Stimulated activated CD4-positive, alpha-beta T cell treated with anti-CD3 and anti-CD28 coated beads, Interleukin-4, amount 100 ng/mL, for 1 hour (primary cell): ENCODE measurements around the gene CC2D1A.
"Not testable (repeated sequence)": the region's sequence is repeated elsewhere in the genome, so short reads cannot be mapped to it uniquely, and the experiment has no call there.

Experiments used
- DNase-seq: peaks from one replicate; pipeline ENCODE4 v3.0.0-alpha.2; 2020

The CC2D1A gene

DNA sequence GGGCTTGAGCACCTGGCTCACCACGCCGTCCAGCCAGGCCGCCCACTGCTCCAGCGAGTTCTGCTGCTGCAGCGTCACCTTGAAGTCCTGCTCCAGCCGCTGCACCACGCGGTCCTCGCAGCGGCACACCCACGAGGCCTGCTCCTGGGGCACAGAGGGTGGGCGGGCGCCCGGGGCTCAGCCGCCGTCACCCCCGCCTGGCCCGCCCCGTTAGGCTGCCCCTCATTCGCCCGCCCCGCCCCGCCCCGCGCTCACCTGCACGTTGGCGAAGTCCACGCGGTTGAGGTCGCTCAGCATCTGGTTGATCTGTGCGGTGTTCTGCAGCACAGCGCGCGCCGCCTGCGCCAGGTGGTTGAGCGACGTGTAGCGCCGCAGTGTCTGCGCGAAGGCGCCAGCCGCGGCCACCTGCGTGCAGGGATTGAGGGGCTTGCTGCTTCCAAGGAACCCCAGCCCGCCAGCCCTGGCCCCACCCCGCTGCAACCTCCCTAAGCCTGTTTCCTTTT lies 57.7 kb downstream of the CC2D1A start:
- no peak for DNase-seq

DNA sequence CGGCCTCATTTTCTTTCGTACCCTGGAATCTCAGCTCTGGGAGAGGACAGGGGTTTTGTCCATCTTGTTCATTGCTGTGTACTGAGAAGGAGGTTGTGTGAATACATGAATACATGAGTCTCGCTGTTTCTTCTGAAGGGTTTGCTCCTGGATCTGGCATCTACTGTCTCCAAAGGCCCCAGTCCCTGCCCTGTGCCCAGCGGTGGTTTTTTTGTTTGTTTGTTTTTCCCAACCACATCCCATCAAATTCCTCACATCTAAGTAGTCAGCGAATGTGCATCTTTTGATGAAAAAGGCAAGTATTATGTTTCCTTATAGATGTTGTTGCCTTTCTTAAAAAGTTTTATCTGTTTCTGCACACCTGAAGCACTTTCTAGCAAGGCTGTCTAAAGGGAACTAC lies 58.8 kb downstream of the CC2D1A start:
- no peak for DNase-seq

DNA sequence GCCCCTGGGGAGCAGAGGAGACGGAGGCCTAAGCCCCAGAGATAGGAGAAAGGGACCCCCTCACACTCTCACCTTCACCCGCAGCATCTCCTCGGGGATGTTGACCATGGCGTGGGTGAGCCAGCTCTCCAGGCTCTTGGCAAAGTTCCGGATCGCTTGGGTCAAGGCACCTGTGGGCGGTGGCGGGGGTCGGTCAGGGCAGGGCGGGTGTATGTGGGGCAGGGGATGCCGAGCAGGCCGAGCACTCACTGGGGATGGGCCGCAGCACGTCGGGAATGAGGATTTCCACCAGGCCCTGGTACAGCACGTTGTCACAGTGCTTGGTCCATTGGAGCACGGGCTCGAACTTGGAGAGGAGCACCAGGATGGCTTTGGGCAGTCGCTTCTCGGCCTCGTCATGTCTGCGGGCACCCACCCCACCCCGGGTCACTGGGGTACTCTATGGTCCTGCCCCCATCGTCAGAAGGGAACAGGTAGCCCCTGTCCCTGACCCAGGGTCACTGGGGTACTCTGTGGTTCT lies 59.4 kb downstream of the CC2D1A start:
- no peak for DNase-seq

DNA sequence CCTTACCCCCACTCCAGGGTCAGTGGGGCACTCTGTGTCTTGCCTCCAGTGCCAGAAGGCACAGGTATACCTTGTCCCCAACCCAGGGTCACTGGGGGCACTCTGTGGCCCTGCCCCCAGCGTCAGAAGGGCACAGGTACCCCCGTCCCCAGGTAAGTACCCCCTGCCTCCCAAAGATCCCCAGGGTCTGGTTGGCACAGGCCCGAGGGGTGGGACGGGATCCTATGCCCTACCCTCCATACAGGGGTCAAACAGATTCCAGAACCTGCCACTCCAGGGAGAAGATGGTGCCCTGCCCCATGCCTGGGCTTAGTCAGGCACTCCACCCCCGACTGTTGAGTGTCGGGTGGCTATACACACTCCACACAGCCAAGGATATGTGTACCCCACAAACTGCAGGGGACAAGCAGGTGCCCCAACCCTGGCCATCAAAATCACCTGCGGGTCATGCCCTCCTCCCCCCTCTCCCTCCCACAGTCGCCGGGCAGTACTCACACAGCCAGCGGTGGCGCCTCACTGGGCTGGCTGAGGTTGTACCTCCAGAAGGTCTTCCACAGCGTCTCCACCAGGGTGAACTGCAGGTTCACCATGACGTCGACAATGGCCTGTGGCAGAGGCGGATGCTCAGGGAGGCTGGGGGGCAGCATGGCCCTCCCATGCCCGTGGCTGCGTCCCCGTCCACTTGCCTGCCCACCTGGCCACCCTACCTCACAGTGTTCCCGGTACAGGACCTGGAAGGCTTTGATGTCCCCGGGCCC lies 60.1 kb downstream of the CC2D1A start:
- no peak for DNase-seq

DNA sequence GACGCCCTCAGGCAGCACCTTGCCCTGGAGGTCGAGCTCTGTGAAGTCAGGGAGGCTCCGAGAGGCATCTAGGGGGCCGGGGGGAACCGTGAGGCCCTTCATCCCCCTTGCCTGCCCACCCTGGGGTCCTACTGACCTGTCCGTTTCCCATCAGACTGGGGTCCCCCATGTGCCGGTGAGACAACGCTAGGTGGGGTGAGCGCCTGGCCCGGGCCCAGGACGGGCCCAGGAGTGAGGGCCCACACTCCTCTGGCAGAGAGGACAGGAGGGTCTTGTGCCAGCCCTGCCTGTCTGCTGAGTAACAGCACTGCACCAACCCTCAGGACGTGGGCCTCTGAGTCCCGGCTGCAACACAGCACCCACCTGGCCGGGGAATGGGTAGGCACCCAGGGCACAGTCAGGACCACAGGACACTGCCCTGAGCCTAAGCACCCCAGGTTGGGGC lies 60.7 kb downstream of the CC2D1A start:
- DNase-seq = no peak

DNA sequence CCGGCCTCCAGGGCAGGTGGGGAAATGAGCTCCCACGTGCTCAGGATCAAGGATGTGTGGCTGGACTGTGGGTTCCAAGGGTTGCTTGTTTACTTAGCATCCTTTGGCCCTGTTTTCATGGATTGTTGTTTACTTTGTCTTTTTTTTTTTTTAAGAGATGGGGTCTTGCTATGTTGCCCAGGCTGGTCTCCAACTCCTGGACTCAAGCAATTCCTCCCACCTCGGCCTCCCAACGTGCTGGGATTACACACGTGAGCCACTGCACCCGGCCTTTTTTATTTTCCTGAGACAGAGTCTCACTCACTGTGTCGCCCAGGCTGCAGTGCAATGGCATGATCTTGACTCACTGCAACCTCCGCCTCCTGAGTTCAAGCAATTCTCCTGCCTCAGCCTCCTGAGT lies 61.2 kb downstream of the CC2D1A start:
- not testable (repeated sequence) for DNase-seq

DNA sequence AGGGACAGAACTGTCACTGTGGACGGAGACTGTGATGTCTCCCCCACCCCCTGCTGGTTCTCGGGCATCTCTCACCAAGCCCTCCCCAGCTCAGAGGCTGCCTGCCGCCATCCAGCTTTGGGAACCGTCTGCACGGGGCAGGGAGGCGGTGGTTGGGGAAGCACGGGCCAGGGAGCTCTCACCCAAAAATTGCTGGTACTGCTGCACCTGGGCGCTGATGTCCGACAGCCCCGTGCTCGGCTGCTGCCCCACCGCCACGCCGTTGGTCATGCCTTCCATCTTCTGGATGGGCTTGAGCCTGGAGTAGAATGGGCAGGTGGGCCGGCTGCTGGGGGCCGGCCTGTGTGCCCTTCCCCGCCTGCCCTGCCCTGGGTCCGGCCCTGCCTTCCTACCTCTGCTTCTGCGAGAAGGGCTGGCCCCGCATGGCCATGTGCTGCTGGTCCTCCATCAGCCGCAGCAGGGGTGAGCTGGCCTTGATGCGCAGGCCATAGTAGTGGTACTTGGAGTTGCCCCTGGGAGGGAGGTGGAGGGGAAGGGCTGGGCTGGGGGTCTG lies 62.5 kb downstream of the CC2D1A start:
- no peak for DNase-seq

DNA sequence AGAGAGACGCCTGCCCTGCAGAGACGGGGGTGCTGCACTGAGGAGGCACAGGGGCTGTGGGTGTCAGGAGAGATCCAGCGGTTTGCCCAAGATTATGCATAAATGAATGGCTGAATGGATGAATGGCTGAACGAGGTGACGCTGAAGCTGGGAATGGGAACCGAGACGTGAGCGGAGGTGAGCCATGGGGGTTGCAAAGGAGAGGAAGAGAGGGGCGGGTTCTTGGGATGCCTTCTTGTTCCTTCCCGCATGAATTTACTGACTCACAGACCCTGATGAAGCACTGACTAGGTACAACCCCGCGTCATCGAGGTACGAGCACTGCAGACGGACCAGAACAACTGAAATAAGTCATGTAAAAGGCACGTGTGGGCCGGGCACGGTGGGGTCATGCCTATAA lies 63.0 kb downstream of the CC2D1A start:
- no peak for DNase-seq

DNA sequence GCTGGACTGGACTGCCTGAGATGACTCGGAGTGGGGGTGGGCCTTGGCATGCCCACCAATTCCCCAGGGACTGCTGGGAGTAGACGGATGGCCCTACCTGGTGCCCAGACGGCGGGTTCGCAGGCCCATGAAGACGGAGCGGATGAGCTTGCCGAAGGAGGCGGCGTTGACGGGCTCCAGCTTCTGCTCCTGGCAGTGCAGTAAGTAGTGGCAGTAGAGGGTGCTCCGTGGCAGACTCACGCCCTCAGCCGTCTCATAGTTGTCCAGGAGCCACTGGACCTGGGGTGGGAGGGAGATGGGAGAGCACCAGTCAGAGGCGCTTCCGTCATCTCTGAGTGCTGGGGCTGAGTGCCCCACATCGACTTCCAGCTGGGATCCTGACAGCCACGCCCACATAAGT lies 63.9 kb downstream of the CC2D1A start:
- no peak for DNase-seq

DNA sequence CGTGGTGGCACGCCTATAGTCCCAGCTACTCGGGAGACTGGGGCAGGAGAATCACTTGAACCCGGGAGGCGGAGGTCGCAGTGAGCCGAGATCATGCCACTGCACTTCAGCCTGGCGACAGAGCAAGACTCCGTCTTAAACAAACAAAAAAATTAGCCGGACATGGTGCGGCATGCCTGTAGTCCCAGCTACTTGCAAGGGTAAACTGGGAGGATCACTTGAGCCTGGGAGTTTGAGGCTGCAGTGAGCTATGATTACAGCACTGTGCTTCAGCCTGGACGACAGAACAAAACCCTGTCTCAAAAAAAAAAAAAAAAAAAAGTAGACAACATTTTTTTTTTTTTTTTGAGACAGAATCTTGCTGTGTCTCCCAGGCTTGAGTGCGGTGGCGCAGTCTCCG lies 65.9 kb downstream of the CC2D1A start:
- DNase-seq = not testable (repeated sequence)

DNA sequence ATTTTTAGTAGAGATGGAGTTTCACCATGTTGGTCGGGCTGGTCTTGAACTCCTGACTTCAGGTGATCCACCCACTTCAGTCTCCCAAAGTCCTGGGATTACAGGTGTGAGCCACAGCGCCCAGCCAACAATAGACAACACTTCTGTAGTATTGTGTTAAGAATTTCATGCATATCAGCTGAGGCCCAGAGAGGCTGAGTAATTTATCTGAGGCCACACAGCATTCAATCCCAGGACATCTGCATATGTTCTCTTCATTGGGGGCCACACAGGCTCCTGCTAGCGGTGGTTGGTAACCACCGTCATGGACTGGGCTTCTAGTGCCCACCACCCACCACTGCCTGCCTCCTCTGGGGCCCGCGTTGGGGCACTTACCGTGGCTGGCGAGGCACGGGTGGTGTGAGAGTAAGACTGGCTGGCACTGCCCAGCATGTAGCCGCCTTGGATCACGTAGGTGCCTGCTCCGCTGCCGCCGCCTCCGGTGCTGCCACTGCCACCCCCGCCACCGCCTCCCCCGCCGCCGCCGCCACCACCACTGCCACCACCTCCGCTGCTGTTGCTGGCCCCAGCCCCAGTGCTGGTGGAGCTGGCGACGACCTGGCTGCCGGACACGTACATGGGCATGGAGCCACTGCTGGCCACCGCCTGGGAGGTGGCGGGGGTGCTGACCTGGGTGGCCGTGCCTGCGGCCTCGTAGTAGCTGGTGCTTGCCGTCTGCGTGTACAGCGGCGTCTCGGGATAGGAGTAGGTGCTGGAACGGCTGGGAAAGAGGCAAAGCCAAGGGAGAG lies 66.6 kb downstream of the CC2D1A start:
- no peak for DNase-seq

DNA sequence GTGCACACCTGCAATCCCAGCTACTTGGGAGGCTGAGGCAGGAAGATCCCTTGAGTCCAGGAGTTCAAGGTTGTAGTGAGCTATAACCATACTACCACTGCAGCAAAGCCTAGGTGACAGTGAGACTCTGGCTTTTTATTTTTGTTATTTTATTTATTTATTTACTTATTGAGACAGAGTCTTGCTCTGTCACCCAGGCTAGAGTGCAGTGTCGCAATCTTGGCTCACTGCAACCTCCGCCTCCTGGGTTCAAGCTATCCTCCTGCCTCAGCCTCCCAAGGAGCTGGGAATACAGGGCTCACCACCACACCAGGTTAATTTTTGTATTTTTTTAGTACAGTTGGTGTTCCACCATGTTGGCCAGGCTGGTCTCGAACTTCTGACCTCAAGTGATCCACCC lies 67.5 kb downstream of the CC2D1A start:
- not testable (repeated sequence) for DNase-seq

DNA sequence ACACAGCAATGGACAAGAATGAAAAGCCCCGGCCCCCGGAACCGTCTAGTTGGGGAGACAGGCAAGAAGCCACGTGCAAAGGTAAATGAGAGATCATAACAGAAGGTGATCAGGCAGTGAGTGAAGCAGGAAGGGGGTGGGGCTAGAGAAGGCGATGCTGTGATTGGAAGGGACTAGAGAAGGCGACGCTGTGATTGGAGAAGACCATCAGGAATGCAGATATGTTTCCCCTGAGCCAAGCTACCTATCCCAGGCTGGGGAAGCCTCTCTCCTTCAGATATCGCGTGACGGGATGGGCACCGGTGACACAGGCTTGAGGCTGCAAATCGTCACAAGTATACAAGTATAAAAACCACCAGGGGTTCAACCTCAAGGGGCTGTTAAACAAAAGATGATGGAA lies 68.1 kb downstream of the CC2D1A start:
- DNase-seq = peak; percentile 50

DNA sequence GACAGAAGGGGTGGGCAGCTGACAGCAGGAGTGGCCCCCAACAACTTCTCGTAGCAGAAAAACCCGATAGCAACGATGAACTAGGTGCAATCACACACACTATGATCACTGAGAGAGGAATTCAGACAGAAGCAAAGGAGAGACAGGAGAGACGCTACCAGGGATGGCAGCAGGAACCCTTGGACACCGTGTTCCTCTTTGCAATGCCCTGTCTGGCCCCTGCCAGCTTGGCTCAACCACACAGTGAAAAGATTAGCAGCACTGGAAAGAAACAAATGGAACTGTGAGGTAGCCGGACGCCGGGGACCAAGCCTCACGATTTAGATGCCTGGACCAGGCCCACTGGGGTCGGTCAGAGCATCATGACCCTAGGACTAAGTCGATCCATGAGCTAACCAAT lies 69.9 kb downstream of the CC2D1A start:
- no peak for DNase-seq

DNA sequence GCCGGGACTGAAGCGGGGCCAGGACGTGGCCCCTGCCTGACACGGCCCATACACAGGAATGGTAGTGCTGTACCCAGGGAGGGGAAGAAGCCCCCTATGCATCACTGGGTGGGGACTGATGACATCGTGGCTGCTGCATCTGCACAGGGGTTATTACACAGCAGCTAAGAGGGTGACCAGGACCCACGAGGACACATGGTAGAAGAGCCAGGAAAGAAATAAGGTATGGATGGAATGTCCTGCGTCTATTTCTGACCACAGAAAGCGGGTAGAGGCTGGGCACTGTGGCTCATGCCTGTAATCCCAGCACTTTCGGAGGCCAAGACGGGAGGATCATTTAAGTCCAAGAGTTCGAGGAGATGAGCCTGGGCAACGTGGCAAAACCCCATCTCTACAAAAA lies 70.4 kb downstream of the CC2D1A start:
- no peak for DNase-seq

DNA sequence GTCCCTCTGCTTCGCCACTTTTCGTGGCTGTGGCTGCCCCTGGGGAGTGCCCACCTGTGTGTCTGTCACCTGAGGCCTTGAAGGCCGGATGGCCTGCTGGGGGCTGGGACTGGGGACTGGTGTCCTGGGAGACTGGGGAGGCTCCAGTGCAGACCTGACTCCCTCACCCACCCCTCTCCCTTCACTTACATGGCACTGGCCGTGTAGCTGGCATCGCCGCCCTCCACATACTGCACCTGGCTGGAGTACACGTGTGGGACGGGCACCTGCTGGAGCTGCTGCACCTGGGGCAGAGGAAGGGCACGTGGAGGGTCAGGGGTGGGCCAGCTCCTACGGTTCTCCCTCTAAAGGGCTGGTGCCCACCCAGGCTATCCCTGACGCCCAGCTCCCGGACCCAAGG lies 71.8 kb downstream of the CC2D1A start:
- no peak for DNase-seq

DNA sequence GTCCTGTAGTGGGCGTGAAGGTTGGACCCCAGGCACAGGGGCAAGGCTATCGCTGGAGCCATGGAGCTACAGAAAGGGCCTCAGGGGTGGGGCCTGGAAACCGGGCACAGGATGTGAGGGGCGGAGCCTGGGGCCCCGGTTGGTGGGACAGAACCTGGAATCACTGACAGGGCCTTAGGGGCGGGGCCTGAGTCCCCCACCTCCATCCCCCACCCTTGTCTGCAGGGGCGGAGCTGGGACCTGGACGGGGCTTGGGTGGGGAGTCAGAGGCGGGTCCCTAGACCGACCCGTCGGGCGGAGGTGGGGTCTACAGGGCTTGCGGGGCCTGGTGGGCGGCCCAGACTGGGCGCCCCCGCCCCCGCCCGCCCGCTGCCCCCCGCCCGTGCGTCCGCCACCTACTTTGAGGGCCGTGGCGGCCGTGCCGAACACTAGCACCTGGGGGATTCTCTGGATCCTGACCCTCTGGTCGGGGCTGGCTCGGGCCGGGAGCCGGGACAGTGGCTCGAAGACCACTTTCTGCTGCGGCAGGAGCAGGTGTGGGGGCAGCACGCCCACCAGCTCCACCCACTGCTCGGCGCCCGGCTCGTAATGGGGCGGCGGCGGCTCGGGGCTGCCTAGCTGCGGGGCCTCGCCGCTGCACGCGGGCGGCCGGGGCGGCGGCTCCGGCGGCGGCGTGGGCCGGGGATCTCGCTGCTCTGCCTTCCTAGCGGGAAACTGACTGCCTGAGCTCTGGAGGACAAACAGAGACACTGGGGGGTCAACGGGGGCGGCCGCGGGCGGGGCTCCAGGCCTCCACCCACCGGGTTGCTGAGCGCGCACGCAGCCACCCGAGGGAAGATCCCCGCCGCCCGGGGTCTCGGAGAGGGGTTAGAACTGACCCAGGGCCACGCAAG lies 72.6 kb downstream of the CC2D1A start:
- DNase-seq = peak; percentile 26

DNA sequence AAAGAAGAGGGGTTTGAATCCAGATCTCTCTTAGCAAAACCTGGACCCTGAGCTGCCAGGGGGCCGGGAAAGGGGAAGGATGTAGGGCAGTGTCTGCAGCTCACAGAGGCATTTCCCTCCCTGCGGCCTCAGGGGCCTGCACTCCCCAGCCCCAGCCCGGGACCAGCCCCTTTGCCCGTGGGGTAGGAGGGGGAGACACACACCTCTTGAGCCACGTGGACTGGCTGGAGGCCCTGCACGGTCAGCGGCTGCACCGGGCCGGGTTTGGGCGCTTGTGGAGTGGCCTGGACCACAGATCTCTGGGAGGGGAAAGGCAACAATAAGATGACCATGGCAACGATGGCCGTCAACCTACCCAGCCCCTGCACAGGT lies 73.2 kb downstream of the CC2D1A start:
- no peak for DNase-seq

DNA sequence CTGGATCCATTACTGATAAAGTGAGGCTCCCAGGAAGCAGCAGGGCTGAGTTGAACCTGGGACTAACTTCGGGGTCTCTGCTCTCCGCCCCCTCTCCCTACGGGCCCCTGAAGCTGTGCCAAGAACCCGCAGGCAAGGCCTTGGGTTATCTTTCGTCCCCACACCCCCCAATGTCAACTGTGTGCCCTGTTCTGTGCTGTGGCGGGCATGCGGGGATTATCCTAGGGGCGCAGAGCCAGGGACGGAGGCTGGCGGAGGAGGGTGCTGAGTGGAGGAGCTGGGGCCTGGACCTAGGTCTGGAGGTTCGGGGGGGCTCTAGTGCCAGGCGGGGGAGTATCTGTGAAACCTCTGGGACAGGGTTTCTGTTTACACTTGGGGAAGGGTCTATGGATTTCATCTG lies 73.7 kb downstream of the CC2D1A start:
- DNase-seq = no peak

DNA sequence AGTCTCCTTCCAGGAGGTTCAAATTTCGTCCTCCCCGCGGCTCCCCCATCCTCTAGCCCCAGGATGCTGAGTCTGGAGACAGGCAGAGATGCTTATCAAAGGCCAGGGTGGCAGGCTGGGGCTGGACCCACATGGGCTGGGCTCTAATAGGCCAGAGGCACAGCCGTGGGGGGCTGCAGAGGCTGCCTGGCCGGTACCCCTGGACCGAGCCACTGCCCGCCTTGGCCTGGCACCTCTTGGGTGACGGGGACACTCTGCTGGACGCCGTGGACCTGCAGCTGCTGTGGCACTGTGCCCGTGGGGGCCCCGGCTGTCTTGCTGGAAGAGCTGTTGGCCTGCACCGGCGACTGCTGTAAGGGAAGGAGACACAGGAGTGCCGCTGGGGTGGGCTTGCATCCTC lies 74.3 kb downstream of the CC2D1A start:
- no peak for DNase-seq
